Mucosa of descending colon (tissue), 3 donors: ENCODE results near the gene IL26. TPM values are rescaled to one million over a fixed set of nuclear protein-coding genes. Genes with fewer than 3 reads are reported as not detected.

Source experiments
- ATAC-seq: fragments of 200-7000 bp; cut with Tn5 transposase; one replicate; pipeline ENCODE4 v1.9.1; 2020; ENCODE audit warnings: mild to moderate bottlenecking, moderate library complexity
- DNase-seq, 3 donors: peaks; one replicate each; pipeline ENCODE4 v3.0.0-alpha.2; 2020
- H3K36me3 ChIP-seq: fragments of 200-600 bp; one replicate; pipeline ENCODE4 v1.8.0; 2021; ENCODE audit warnings: low read depth, mild to moderate bottlenecking
- H3K4me1 ChIP-seq: fragments of 200-600 bp; one replicate; pipeline ENCODE4 v1.8.0; 2021; ENCODE audit warnings: low read depth, mild to moderate bottlenecking
- H3K4me3 ChIP-seq: fragments of 200-600 bp; one replicate; pipeline ENCODE4 v1.8.0; 2021; ENCODE audit warnings: mild to moderate bottlenecking
- H3K9me3 ChIP-seq: fragments of 200-600 bp; one replicate; pipeline ENCODE4 v1.8.0; 2021; ENCODE audit warnings: mild to moderate bottlenecking
- CTCF ChIP-seq: fragments of 200-600 bp; IDR thresholded peaks from one replicate; pipeline ENCODE4 v1.8.0; 2022; ENCODE audit warnings: antibody characterized with exemption, mild to moderate bottlenecking
- intact Hi-C, 2 donors: fragments of 100-400 bp; cut with DNase I in 1 of 2; cut with micrococcal nuclease in 1 of 2; formaldehyde crosslinking; loops; one replicate each; pipeline versions ENCODE4 v1.11.0 to v1.11.1; 2022; cut with DNase I, micrococcal nuclease
- total RNA-seq, 3 donors: library from RNA; stranded (reverse); fragmentation: NEBNext Ultra II Directional in 2 of 3; extraction: Animal tissue kit (Norgen Biotek cat#: 25700) in 2 of 3; gene quantifications; one replicate each; pipeline versions ENCODE4 v1.2.1 to v1.2.4, GENCODE V29; 2021 to 2023
- donor health status: DM: no; HTN: no; CAD: no; lungs with moderate emphysema.
- donor health status: DM: no; HTN: no; CAD: no.
- donor health status: DM: no; HTN: yes; CAD: no.

Gene IL26
- total RNA-seq, 3 donors from 2014 or later: not detected

- Histone ChIP-seq H3K36me3 (no peaks in the 10 kb centered on the region), H3K4me1 (no peaks in the 10 kb centered on the region), H3K4me3 (no peak overlapping the region), H3K9me3 (no peaks in the 10 kb centered on the region)
- TF ChIP-seq CTCF: no peak
- intact Hi-C loops: no loop called here
- ATAC-seq (no peak), DNase-seq (no peak)
These were observed 54.9 kb downstream of the IL26 start for GRCh38 chr12:68170726-68171125.

GRCh38 chr12:68169213-68169889 lies 56.3 kb downstream of the IL26 start:
- no peaks in the 10 kb centered on the region for H3K4me1 ChIP-seq
- ATAC-seq (no peak), DNase-seq (no peak)
- H3K9me3 ChIP-seq: no peaks in the 10 kb centered on the region
- intact Hi-C loops: no loop called here
- no peak for TF ChIP-seq CTCF
- no peak overlapping the region for H3K4me3 ChIP-seq
- no peaks in the 10 kb centered on the region for H3K36me3 ChIP-seq

- Histone ChIP-seq H3K36me3 (no peaks in the 10 kb centered on the region), H3K4me1 (no peaks in the 10 kb centered on the region), H3K4me3 (no peak overlapping the region), H3K9me3 (no peaks in the 10 kb centered on the region)
- TF ChIP-seq CTCF: no peak
- intact Hi-C loops: no loop called here
- no peak for ATAC-seq
- no peak for DNase-seq
These were observed 59.2 kb downstream of the IL26 start for GRCh38 chr12:68166317-68166831.

GRCh38 chr12:68163560-68164081 lies 62.0 kb downstream of the IL26 start:
- no peaks in the 10 kb centered on the region for H3K9me3 ChIP-seq
- DNase-seq: no peak
- no peak for TF ChIP-seq CTCF
- no peaks in the 10 kb centered on the region for H3K4me1 ChIP-seq
- no peak overlapping the region for H3K4me3 ChIP-seq
- H3K36me3 ChIP-seq: no peaks in the 10 kb centered on the region
- ATAC-seq: no peak
- intact Hi-C loops: no loop called here

- Histone ChIP-seq H3K4me3 (no peak overlapping the region), H3K4me1 (no peaks in the 10 kb centered on the region), H3K9me3 (no peaks in the 10 kb centered on the region), H3K36me3 (no peaks in the 10 kb centered on the region)
- no peak for TF ChIP-seq CTCF
- intact Hi-C loops: no loop called here
- no peak for ATAC-seq
- DNase-seq: no peak
These were observed 63.2 kb downstream of the IL26 start for GRCh38 chr12:68162374-68162773.
